Effector CD8-positive, alpha-beta T cell (primary cell): Measurements from ENCODE around the gene GADL1.

Source experiments
- DNase-seq: peaks from one replicate; lab custom pipeline; 2025; lab: John Stamatoyannopoulos, UW

GADL1 gene

GRCh38 chr3:30676424-30677346, 217.8 kb downstream of the GADL1 start:
- DNase-seq, result no peak
